SK-N-MC (cell line): ENCODE measurements around the gene DCLK1.

Experiments used
- EZH2 ChIP-seq: fragments of 200-600 bp; sonication (generic); IDR thresholded peaks from one replicate; pipeline ENCODE4 v1.6.1; 2017; ENCODE audit warnings: antibody characterized with exemption
- FOXP2 ChIP-seq: optimal IDR thresholded peaks from 2 replicates; pipeline ENCODE3; 2011; ENCODE audit warnings: mild to moderate bottlenecking, moderate library complexity; ENCODE audit not compliant: insufficient read depth; ENCODE audit errors: extremely low read length, control extremely low read depth
- POLR2AphosphoS5 ChIP-seq: IDR thresholded peaks from 2 replicates; pipeline ENCODE4 v1.6.1; 2012; ENCODE audit warnings: mild to moderate bottlenecking, low read depth, low read length, borderline replicate concordance

DNA sequence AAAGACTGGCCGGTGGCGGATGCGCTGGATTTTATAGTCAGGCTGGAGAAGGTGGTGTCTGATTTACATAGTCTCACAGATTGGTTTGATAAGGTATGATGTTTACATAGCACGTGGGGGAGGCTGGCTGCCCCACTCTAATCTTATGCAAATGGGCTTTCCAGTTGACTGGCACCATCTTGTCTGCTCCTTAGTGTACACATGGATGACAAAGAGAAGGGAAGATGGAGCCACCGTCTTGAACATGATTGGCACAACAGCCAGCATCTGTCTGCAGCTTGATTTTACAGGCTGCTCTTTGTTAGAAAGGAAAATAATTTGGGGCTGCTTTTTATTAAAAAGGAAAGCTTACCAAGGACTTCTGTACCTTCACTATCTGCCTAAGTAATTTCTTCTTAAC lies 389.5 kb downstream of the DCLK1 start:
- no peak for TF ChIP-seq EZH2
- TF ChIP-seq POLR2AphosphoS5, result no peak
- no peak for TF ChIP-seq FOXP2
